Fibroblast of the conjunctiva (primary cell): Measurements from ENCODE around the gene LYPD6.

Experiments
- DNase-seq: peaks from one replicate; pipeline ENCODE4 v3.0.0-alpha.2; 2010; ENCODE audit warnings: low read depth

Gene LYPD6

GRCh38 chr2:149409506-149409905 is 79.1 kb downstream of the LYPD6 start:
- no peak for DNase-seq

DNA sequence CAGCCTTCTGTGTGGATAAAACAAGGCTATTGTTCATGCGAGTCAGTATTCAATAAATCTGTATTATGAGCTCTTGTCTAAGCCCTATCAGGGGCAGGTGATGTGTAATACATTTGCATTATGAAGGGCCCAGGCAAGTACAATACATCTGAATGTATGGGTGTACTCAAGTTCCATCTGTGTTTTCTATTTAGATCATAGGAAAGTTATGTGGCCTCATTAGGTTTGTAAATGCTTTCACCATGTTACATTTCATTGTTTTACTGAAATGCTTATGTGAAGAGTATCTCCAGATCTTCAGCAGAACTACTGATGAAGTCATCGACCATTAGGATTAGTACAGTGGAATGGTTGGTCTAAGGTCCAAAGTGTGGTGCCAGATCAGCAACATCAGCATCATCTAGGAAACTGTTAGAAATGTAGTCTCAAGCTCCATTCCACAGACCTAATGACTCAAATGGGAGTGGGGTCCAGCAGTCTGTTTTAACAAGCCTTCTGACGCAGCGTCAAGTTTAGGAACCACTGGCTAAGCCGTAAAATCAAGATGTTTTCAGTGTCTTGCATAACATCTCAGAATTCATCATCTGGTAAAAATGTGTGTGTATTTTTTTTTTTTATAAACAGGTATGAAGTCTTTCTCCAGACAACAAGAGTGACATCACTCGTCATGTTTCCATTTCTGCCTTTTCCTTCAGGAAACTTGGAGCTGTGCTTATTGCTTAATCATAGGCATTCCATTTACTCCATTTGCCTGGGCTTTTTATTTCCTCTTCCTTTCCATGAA is 80.5 kb downstream of the LYPD6 start:
- DNase-seq = peak; percentile 30

- DNase-seq = no peak
Observed at GRCh38 chr2:149413487-149413886, 83.1 kb downstream of the LYPD6 start.

- no peak for DNase-seq
Observed at GRCh38 chr2:149415086-149415485, 84.7 kb downstream of the LYPD6 start.

DNA sequence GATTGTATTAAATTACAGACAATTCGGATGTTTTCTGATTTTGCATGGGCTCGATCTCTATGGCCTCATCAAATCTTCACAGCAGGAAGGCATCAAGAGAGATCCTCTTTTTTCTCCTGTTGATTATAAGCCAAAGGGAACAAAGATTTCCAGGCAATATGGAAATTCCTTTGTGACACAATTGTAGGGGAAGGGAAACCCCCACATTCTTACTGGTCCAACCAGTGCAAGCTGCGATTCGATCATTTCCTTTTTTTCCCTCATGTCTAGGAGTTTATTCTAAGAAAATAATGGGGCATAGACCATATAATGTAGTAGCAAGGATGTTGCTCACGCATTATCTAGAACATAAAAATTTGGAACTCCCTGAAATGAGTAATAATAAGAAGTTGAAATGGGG is 87.7 kb downstream of the LYPD6 start:
- DNase-seq = no peak

DNA sequence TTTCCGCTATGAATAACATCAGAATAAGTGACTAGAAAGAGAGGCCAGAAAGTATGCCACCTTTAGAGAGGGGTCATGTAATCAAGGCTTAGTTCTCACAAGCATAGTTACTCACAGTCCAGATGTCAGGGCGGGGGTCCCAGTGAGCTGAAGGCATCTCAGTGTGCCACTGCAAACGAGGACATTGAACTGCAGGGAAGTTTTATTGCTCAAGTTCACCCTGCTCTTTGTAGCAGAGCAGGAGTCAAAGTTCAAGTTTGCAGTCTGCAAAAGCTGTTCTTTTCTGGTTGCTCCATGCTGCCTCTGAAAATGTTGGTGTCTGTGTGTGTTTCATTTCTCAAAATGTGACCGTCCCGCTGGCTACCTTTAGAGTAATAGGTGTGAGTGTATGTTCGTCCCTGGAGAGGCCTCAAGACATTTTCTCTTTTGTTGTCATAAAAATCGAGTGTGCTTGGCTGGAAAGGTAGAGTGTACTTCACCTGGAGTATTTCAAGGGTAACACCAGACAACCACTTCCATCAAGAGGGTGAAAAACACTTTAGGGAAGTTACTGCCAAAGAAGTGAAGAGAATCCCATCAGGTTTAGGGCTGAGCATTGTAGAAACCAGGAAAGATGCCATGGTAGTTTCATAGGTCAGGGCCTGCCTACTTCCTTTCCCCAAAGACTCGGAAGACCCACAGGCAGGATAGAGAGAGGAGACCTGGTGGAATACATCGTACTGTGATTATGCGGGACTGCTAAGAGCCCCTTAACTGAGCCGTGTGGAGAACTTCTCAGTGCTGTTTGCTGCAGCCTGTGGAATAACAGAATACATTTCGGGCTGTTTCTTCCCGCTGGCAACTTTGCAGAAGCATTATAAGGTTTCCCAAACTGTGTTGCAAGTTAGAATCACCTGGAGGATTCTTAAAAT is 89.9 kb downstream of the LYPD6 start:
- no peak for DNase-seq

- DNase-seq = no peak
Observed at GRCh38 chr2:149421791-149422190, 91.4 kb downstream of the LYPD6 start.

- DNase-seq = no peak
Observed at GRCh38 chr2:149422337-149422990, 92.1 kb downstream of the LYPD6 start.

- DNase-seq = no peak
Observed at GRCh38 chr2:149422991-149423338, 92.6 kb downstream of the LYPD6 start.

DNA sequence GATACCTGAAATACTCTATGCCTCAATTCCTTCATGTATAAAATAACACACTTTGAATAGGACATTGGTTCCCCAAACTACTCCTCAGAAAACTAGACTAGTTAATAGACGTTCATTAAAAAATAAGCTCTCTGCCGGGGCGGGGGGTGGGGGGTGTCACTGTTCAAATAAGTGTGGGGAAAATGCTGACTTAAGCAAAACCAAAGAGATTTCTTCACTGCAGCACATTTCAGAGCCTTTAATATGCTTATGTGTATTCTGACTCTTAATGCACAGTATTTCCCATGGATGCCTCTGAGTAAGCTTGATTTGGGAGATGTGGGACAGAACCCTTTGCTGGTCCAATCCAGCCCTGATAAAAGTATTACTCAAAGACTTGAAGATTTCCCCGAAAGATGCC is 93.2 kb downstream of the LYPD6 start:
- DNase-seq = no peak

- no peak for DNase-seq
Observed at GRCh38 chr2:149427387-149427786, 97.0 kb downstream of the LYPD6 start.

- no peak for DNase-seq
Observed at GRCh38 chr2:149428783-149429182, 98.4 kb downstream of the LYPD6 start.

GRCh38 chr2:149430743-149431736 is 100.7 kb downstream of the LYPD6 start:
- DNase-seq = no peak

GRCh38 chr2:149438330-149438960 is 108.1 kb downstream of the LYPD6 start:
- no peak for DNase-seq

DNA sequence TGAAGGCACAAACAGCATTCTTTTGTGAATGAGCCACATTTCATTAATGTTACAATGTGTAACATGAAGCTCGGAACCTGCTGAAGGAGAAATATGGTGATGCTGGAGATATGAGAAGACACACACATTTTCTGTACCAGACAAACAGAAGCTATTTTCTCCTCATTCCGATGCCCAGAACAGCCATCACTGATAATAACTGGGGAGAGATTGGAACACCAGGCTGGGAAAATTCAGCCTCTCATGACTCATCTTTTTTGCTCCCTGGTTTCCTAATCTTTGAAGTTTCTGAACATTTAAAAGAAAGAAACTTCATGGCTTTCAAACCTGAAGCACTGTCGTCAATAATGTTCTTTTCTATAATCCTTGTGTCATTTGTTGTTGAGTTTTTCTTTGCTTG is 110.9 kb downstream of the LYPD6 start:
- no peak for DNase-seq

GRCh38 chr2:149442346-149442745 is 112.0 kb downstream of the LYPD6 start:
- no peak for DNase-seq

GRCh38 chr2:149443150-149443549 is 112.8 kb downstream of the LYPD6 start:
- DNase-seq = no peak

GRCh38 chr2:149446748-149447147 is 116.4 kb downstream of the LYPD6 start:
- DNase-seq = no peak

GRCh38 chr2:149448315-149448714 is 117.9 kb downstream of the LYPD6 start:
- no peak for DNase-seq

- no peak for DNase-seq
Observed at GRCh38 chr2:149449017-149449416, 118.6 kb downstream of the LYPD6 start.
